HepG2 (cell line): ENCODE data around the gene EPSTI1. TPM values are rescaled to one million over a fixed set of nuclear protein-coding genes. Genes with fewer than 3 reads are reported as not detected.
A peak's percentile ranks its signal among the peaks of the same experiment; 100 is the strongest.

Experiments used
- ARID2 ChIP-seq: sonication (generic); formaldehyde crosslinking; IDR thresholded peaks from 2 replicates; pipeline ENCODE4 v1.8.1; 2022; ENCODE audit warnings: mild to moderate bottlenecking, missing genetic modification reagents, borderline replicate concordance
- ERF ChIP-seq: IDR thresholded peaks from 2 replicates; pipeline ENCODE4 v1.6.1; 2018; ENCODE audit warnings: missing biosample characterization, missing genetic modification reagents
- FOXO1 ChIP-seq: sonication (generic); formaldehyde crosslinking; IDR thresholded peaks from 2 replicates; pipeline ENCODE4 v1.4.0; 2020; ENCODE audit warnings: missing genetic modification reagents
- MTA1 ChIP-seq: sonication (generic); formaldehyde crosslinking; IDR thresholded peaks from 2 replicates; pipeline ENCODE4 v1.4.0; 2020; ENCODE audit warnings: missing genetic modification reagents, mild to moderate bottlenecking, borderline replicate concordance
- NONO ChIP-seq, 2 experiments: fragments of 450-650 bp in 1 of 2; sonication (generic) in 1 of 2; formaldehyde crosslinking in 1 of 2; IDR thresholded peaks in 1 of 2; conservative IDR thresholded peaks in 1 of 2; 2 replicates each; pipeline versions ENCODE4 v1.6.1 to v1.8.0; 2017 to 2022; ENCODE audit warnings: mild to moderate bottlenecking in 1 of 2, missing genetic modification reagents in 1 of 2, moderate library complexity in 1 of 2
- REPIN1 ChIP-seq: sonication (generic); formaldehyde crosslinking; IDR thresholded peaks from 2 replicates; pipeline ENCODE4 v1.8.0; 2022; ENCODE audit warnings: missing genetic modification reagents, low read depth, mild to moderate bottlenecking, borderline replicate concordance
- THYN1 ChIP-seq: sonication (generic); formaldehyde crosslinking; IDR thresholded peaks from 2 replicates; pipeline ENCODE4 v1.8.1; 2023; ENCODE audit warnings: low read depth, mild to moderate bottlenecking, moderate library complexity, missing genetic modification reagents, borderline replicate concordance
- YEATS2 ChIP-seq: sonication (generic); formaldehyde crosslinking; IDR thresholded peaks from 2 replicates; pipeline ENCODE4 v1.4.0; 2020; ENCODE audit warnings: missing genetic modification reagents, borderline replicate concordance
- ZNF136 ChIP-seq: sonication (generic); formaldehyde crosslinking; IDR thresholded peaks from 2 replicates; pipeline ENCODE4 v1.8.1; 2022; ENCODE audit warnings: low read depth, mild to moderate bottlenecking, moderate library complexity, missing genetic modification reagents
- ZNF569 ChIP-seq: sonication (generic); formaldehyde crosslinking; IDR thresholded peaks from 2 replicates; pipeline ENCODE4 v1.5.0; 2020; ENCODE audit warnings: mild to moderate bottlenecking, missing genetic modification reagents, moderate library complexity, borderline replicate concordance
- ZNF570 ChIP-seq: sonication (generic); formaldehyde crosslinking; IDR thresholded peaks from 2 replicates; pipeline ENCODE4 v1.4.0; 2020; ENCODE audit warnings: mild to moderate bottlenecking, missing genetic modification reagents, borderline replicate concordance
- ZNF619 ChIP-seq: sonication (generic); formaldehyde crosslinking; IDR thresholded peaks from 2 replicates; pipeline ENCODE4 v1.4.0; 2020; ENCODE audit warnings: mild to moderate bottlenecking, missing genetic modification reagents
- ZNF788 ChIP-seq: sonication (generic); formaldehyde crosslinking; IDR thresholded peaks from 2 replicates; pipeline ENCODE4 v1.5.0; 2020; ENCODE audit warnings: mild to moderate bottlenecking, missing genetic modification reagents, borderline replicate concordance
- polyA plus RNA-seq, 8 experiments: library from polyadenylated mRNA; depleted of rRNA in 3 of 8; stranded (reverse) in 7 of 8; unstranded in 1 of 8; fragments of >200 nt; fragmentation: Illumina TruSeq in 4 of 8; extraction: Trizol in 4 of 8; gene quantifications; 2 replicates each; pipeline versions ENCODE4 v1.2.1 to v1.2.3, GENCODE V29; 2011 to 2016; ENCODE audit warnings: low read depth in 4 of 8, missing spikeins in 1 of 8, mixed read lengths in 1 of 8; ENCODE audit not compliant: insufficient read depth in 1 of 8
- total RNA-seq, 5 experiments: library from RNA; depleted of rRNA; stranded (reverse); fragments of >200 nt; fragmentation: Illumina TruSeq; extraction: Trizol; gene quantifications; 2 replicates each; pipeline ENCODE4 v1.2.3, GENCODE V29; 2016; ENCODE audit warnings: low read depth in 1 of 5
- TF ChIP-seq, protein P1 (sequence below): sonication (generic); formaldehyde crosslinking; IDR thresholded peaks from 2 replicates; pipeline ENCODE4 v1.5.1; 2020; ENCODE audit warnings: missing genetic modification reagents, mild to moderate bottlenecking, borderline replicate concordance
- TF ChIP-seq, protein P2 (sequence below): sonication (generic); formaldehyde crosslinking; conservative IDR thresholded peaks from 2 replicates; pipeline ENCODE4 v1.4.0; 2020; ENCODE audit warnings: mild to moderate bottlenecking, missing genetic modification reagents, moderate library complexity
- TF ChIP-seq, protein P3 (sequence below): sonication (generic); formaldehyde crosslinking; IDR thresholded peaks from 2 replicates; pipeline ENCODE4 v1.4.0; 2020; ENCODE audit warnings: missing genetic modification reagents
- TF ChIP-seq, protein P4 (sequence below): sonication (generic); formaldehyde crosslinking; IDR thresholded peaks from 2 replicates; pipeline ENCODE4 v1.5.1; 2020; ENCODE audit warnings: mild to moderate bottlenecking, missing genetic modification reagents, borderline replicate concordance

The EPSTI1 gene
- total and polyA plus RNA-seq, 2 of the 13 experiments (the other 11 are each of a cell fraction or from before 2014, with no cell fraction given), result 0.03 TPM; not detected in 1

DNA sequence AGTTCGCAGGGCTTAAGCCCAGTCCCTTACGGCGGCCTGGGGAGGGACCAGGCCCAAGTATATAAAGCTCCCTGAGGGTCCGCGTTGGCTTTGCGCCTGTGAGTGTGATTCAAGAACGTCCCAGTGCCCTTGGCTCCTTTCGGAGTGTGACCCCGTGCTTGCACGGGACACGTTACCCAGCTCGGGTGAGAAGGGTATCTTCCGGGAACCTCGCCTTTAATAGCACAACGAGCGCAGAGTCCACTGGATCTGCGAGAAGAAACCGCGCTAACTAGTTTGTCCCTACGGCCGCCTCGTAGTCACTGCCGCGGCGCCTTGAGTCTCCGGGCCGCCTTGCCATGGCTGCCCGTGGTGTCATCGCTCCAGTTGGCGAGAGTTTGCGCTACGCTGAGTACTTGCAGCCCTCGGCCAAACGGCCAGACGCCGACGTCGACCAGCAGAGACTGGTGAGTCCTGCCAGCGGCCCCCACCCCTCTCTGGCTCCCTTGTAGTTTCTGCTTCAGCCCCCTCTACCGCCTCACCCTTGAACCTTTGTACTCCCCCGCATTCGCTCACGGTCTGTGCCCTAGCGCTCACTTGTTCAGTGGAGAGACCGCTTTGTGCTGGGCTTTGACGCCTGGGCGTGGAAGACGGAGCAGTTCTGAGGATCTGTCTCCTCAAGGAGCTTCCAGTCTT, 31.4 kb upstream of the EPSTI1 start, which contains the start of gene DNAJC15 (continued):
- TF ChIP-seq, protein P1, sequence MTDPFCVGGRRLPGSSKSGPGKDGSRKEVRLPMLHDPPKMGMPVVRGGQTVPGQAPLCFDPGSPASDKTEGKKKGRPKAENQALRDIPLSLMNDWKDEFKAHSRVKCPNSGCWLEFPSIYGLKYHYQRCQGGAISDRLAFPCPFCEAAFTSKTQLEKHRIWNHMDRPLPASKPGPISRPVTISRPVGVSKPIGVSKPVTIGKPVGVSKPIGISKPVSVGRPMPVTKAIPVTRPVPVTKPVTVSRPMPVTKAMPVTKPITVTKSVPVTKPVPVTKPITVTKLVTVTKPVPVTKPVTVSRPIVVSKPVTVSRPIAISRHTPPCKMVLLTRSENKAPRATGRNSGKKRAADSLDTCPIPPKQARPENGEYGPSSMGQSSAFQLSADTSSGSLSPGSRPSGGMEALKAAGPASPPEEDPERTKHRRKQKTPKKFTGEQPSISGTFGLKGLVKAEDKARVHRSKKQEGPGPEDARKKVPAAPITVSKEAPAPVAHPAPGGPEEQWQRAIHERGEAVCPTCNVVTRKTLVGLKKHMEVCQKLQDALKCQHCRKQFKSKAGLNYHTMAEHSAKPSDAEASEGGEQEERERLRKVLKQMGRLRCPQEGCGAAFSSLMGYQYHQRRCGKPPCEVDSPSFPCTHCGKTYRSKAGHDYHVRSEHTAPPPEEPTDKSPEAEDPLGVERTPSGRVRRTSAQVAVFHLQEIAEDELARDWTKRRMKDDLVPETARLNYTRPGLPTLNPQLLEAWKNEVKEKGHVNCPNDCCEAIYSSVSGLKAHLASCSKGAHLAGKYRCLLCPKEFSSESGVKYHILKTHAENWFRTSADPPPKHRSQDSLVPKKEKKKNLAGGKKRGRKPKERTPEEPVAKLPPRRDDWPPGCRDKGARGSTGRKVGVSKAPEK (CRISPR knock-in tag), result peak; percentile 93; the same call in 1 of the 2 replicates
- TF ChIP-seq ZNF136 (CRISPR knock-in tag), result no peak
- TF ChIP-seq, protein P2, sequence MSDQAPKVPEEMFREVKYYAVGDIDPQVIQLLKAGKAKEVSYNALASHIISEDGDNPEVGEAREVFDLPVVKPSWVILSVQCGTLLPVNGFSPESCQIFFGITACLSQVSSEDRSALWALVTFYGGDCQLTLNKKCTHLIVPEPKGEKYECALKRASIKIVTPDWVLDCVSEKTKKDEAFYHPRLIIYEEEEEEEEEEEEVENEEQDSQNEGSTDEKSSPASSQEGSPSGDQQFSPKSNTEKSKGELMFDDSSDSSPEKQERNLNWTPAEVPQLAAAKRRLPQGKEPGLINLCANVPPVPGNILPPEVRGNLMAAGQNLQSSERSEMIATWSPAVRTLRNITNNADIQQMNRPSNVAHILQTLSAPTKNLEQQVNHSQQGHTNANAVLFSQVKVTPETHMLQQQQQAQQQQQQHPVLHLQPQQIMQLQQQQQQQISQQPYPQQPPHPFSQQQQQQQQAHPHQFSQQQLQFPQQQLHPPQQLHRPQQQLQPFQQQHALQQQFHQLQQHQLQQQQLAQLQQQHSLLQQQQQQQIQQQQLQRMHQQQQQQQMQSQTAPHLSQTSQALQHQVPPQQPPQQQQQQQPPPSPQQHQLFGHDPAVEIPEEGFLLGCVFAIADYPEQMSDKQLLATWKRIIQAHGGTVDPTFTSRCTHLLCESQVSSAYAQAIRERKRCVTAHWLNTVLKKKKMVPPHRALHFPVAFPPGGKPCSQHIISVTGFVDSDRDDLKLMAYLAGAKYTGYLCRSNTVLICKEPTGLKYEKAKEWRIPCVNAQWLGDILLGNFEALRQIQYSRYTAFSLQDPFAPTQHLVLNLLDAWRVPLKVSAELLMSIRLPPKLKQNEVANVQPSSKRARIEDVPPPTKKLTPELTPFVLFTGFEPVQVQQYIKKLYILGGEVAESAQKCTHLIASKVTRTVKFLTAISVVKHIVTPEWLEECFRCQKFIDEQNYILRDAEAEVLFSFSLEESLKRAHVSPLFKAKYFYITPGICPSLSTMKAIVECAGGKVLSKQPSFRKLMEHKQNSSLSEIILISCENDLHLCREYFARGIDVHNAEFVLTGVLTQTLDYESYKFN, result peak; percentile 49; the same call in 1 of the 2 replicates
- TF ChIP-seq, protein P3, sequence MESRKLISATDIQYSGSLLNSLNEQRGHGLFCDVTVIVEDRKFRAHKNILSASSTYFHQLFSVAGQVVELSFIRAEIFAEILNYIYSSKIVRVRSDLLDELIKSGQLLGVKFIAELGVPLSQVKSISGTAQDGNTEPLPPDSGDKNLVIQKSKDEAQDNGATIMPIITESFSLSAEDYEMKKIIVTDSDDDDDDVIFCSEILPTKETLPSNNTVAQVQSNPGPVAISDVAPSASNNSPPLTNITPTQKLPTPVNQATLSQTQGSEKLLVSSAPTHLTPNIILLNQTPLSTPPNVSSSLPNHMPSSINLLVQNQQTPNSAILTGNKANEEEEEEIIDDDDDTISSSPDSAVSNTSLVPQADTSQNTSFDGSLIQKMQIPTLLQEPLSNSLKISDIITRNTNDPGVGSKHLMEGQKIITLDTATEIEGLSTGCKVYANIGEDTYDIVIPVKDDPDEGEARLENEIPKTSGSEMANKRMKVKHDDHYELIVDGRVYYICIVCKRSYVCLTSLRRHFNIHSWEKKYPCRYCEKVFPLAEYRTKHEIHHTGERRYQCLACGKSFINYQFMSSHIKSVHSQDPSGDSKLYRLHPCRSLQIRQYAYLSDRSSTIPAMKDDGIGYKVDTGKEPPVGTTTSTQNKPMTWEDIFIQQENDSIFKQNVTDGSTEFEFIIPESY (CRISPR knock-in tag), result 0 out of 2 replicates have a peak, but pooled peaks have one; percentile 17
- no peak for TF ChIP-seq NONO (IDR thresholded peaks at IDR 0.05)
- peak; percentile 42; the same call in 1 of the 2 replicates for TF ChIP-seq NONO (CRISPR knock-in tag; conservative IDR thresholded peaks at IDR 0.05)
- TF ChIP-seq, protein P4, sequence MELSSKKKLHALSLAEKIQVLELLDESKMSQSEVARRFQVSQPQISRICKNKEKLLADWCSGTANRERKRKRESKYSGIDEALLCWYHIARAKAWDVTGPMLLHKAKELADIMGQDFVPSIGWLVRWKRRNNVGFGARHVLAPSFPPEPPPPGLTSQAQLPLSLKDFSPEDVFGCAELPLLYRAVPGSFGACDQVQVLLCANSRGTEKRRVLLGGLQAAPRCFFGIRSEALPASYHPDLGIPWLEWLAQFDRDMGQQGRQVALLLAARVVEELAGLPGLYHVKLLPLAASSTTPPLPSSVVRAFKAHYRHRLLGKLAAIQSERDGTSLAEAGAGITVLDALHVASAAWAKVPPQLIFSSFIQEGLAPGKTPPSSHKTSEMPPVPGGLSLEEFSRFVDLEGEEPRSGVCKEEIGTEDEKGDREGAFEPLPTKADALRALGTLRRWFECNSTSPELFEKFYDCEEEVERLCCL (CRISPR knock-in tag), result peak; percentile 83; the same call in 1 of the 2 replicates
- TF ChIP-seq FOXO1 (CRISPR knock-in tag), result 0 out of 2 replicates have a peak, but pooled peaks have one; percentile 19
- peak; percentile 53; the same call in 1 of the 2 replicates for TF ChIP-seq YEATS2
- TF ChIP-seq THYN1 (CRISPR knock-in tag), result no peak
- TF ChIP-seq ZNF788, result peak; percentile 89
- TF ChIP-seq ZNF570, result no peak
- TF ChIP-seq ZNF569 (CRISPR knock-in tag), result no peak
- peak; percentile 81; the same call in 1 of the 2 replicates for TF ChIP-seq ARID2 (CRISPR knock-in tag)
- peak; percentile 79 for TF ChIP-seq ERF (CRISPR knock-in tag)
- no peak for TF ChIP-seq ZNF619 (CRISPR knock-in tag)
- TF ChIP-seq REPIN1 (CRISPR knock-in tag), result peak; percentile 47; the same call in 1 of the 2 replicates
- peak; percentile 60; the same call in 1 of the 2 replicates for TF ChIP-seq MTA1 (CRISPR knock-in tag)
